DMS 273 treated with DMSO at 0.1 percent for 48 hours (cell line): ENCODE measurements around the gene CELSR3.
A peak's percentile ranks its signal among the peaks of the same experiment; 100 is the strongest.

ENCODE experiments used
- DNase-seq: peaks from one replicate; lab custom pipeline; 2025; lab: John Stamatoyannopoulos, UW

CELSR3 gene

GRCh38 chr3:48685603-48686511 lies 23.2 kb upstream of the CELSR3 start, which contains the start of gene NCKIPSD:
Gene NCKIPSD, minus strand, starts transcription at chr3:48685915. Its CDS starts 108 bp downstream, at chr3:48685807.
- DNase-seq = peak; percentile 28

GRCh38 chr3:48685293-48685602 lies 22.6 kb upstream of the CELSR3 start:
- no peak for DNase-seq

- DNase-seq = no peak
These were observed 21.9 kb upstream of the CELSR3 start for GRCh38 chr3:48684480-48685143.

- no peak for DNase-seq
These were observed 21.3 kb upstream of the CELSR3 start for GRCh38 chr3:48684054-48684349.

- no peak for DNase-seq
These were observed 20.1 kb upstream of the CELSR3 start for GRCh38 chr3:48682786-48683185.

GRCh38 chr3:48681974-48682610 lies 19.4 kb upstream of the CELSR3 start:
- DNase-seq = no peak

- no peak for DNase-seq
These were observed 18.8 kb upstream of the CELSR3 start for GRCh38 chr3:48681541-48681880.

- DNase-seq = no peak
These were observed 18.3 kb upstream of the CELSR3 start for GRCh38 chr3:48680811-48681540.

- DNase-seq = no peak
These were observed 17.0 kb upstream of the CELSR3 start for GRCh38 chr3:48679411-48680391.

GRCh38 chr3:48678566-48679380 lies 16.1 kb upstream of the CELSR3 start:
- DNase-seq = no peak

GRCh38 chr3:48678056-48678455 lies 15.4 kb upstream of the CELSR3 start:
- no peak for DNase-seq

- DNase-seq = no peak
These were observed 11.8 kb upstream of the CELSR3 start for GRCh38 chr3:48674505-48674904.

GRCh38 chr3:48672522-48672921 lies 9.8 kb upstream of the CELSR3 start:
- DNase-seq = no peak

GRCh38 chr3:48664929-48665328 lies 2.2 kb upstream of the CELSR3 start:
- no peak for DNase-seq

GRCh38 chr3:48664313-48664644 lies 1.6 kb upstream of the CELSR3 start:
- DNase-seq = no peak

- peak; percentile 92 for DNase-seq
These were observed 1.0 kb upstream of the CELSR3 start for GRCh38 chr3:48663489-48664312.

GRCh38 chr3:48662145-48662752 lies 437 bp downstream of the CELSR3 start:
- no peak for DNase-seq

GRCh38 chr3:48661501-48662144 lies 1.1 kb downstream of the CELSR3 start:
- DNase-seq = no peak
